Panc1 (cell line): ENCODE data around the gene SPTBN4. TPM values are rescaled to one million over a fixed set of nuclear protein-coding genes. Genes with fewer than 3 reads are reported as not detected.

ENCODE experiments used
- ATAC-seq: fragments of 200-7000 bp; cut with Tn5 transposase; 2 replicates; pipeline ENCODE4 v1.9.1; 2020; ENCODE audit warnings: mild to moderate bottlenecking, moderate library complexity
- BruUV-seq: library from RNA; stranded (reverse); fragments of 400-500 nt; replicated peaks from 2 replicates; lab custom pipeline; 2021; lab: Mats Ljungman, UMichigan
- CTCF ChIA-PET: fragments of 300-600 bp; sonication (Branson Sonifier 250); formaldehyde crosslinking; loops from one replicate; lab custom pipeline; 2022; ENCODE audit warnings: antibody characterized with exemption; lab: Charles Lee
- POLR2A ChIA-PET: fragments of 300-600 bp; sonication (Branson Sonifier 250); formaldehyde crosslinking; loops from one replicate; lab custom pipeline; 2022; ENCODE audit warnings: antibody characterized with exemption; lab: Charles Lee
- DNase-seq: peaks from one replicate; pipeline ENCODE4 v3.0.0-alpha.2; 2010; ENCODE audit warnings: low read depth, low spot score
- H3K27ac ChIP-seq: 2 replicates; pipeline ENCODE4 v1.5.1; 2011; ENCODE audit warnings: mild to moderate bottlenecking, low read length, inconsistent platforms
- H3K27me3 ChIP-seq: fragments of 200-500 bp; sonication (Bioruptor generic); 2 replicates; pipeline ENCODE4 v1.6.0; 2014; ENCODE audit warnings: low read length, inconsistent platforms; ENCODE audit not compliant: control insufficient read depth, insufficient read depth
- H3K36me3 ChIP-seq: fragments of 200-500 bp; sonication (Bioruptor generic); 2 replicates; pipeline ENCODE4 v1.5.1; 2014; ENCODE audit warnings: inconsistent platforms, mild to moderate bottlenecking, low read length, moderate library complexity; ENCODE audit not compliant: control insufficient read depth, insufficient read depth
- H3K4me1 ChIP-seq: 2 replicates; pipeline ENCODE4 v1.5.1; 2011; ENCODE audit warnings: inconsistent platforms, mild to moderate bottlenecking, low read length, moderate library complexity; ENCODE audit not compliant: control insufficient read depth, insufficient read depth
- H3K4me3 ChIP-seq, 2 experiments: 2 replicates each; pipeline ENCODE4 v1.5.1; 2011 to 2012; ENCODE audit warnings: low read depth in 2 of 2, low read length in 2 of 2, mild to moderate bottlenecking in 2 of 2, inconsistent platforms in 1 of 2, moderate library complexity in 1 of 2
- H3K9me3 ChIP-seq: fragments of 200-500 bp; sonication (Bioruptor generic); 2 replicates; pipeline ENCODE4 v1.5.1; 2014; ENCODE audit warnings: low read depth, mild to moderate bottlenecking, inconsistent platforms, low read length, moderate library complexity; ENCODE audit not compliant: control insufficient read depth, insufficient read depth
- POLR2AphosphoS5 ChIP-seq: IDR thresholded peaks from 2 replicates; pipeline ENCODE4 v1.6.1; 2012; ENCODE audit warnings: mild to moderate bottlenecking, low read depth, low read length, moderate library complexity
- REST ChIP-seq, 2 experiments: IDR thresholded peaks; 2 replicates each; pipeline ENCODE4 v1.6.1; 2011 to 2012; ENCODE audit warnings: low read depth in 2 of 2, control low read depth in 1 of 2, low read length in 1 of 2, mild to moderate bottlenecking in 1 of 2, moderate library complexity in 1 of 2; ENCODE audit not compliant: insufficient read depth in 1 of 2
- SIN3A ChIP-seq: IDR thresholded peaks from 2 replicates; pipeline ENCODE4 v1.6.1; 2012; ENCODE audit warnings: low read depth, mild to moderate bottlenecking, low read length, moderate library complexity, borderline replicate concordance; ENCODE audit not compliant: insufficient read depth
- TCF7L2 ChIP-seq: IDR thresholded peaks from 2 replicates; pipeline ENCODE4 v1.6.1; 2011; ENCODE audit warnings: mild to moderate bottlenecking, low read depth, low read length, inconsistent platforms
- in situ Hi-C: cut with HindIII; loops from 2 replicates; pipeline ENCODE4 v1.10.0; 2016; ENCODE audit warnings: low sequenced_read_pairs, low pct_unique_long_range_greater_than_20kb
- intact Hi-C: fragments of 100-400 bp; cut with micrococcal nuclease; formaldehyde crosslinking; loops from one replicate; pipeline ENCODE4 v1.10.0; 2022; ENCODE audit not compliant: unreplicated experiment
- total RNA-seq: library from RNA; stranded (reverse); gene quantifications from one replicate; pipeline ENCODE4 v1.2.1, GENCODE V29; 2021; ENCODE audit not compliant: unreplicated experiment
- TF ChIP-seq, protein P1 (sequence below): fragments of 450-650 bp; IDR thresholded peaks from 2 replicates; pipeline ENCODE4 v1.5.1; 2017; ENCODE audit warnings: mild to moderate bottlenecking

Gene SPTBN4
- total RNA-seq, 1 experiment from 2014 or later, result 1.2 TPM

- Histone ChIP-seq H3K27ac (no peak overlapping the region), H3K9me3 (no peaks in the 10 kb centered on the region), H3K4me1 (no peaks in the 10 kb centered on the region; the same call in 1 of the 2 replicates), H3K36me3 (no peaks in the 10 kb centered on the region), H3K27me3 (no peaks in the 10 kb centered on the region), H3K4me3 (no peak overlapping the region)
- in situ Hi-C loops (no loop called here), intact Hi-C loops (no loop called here)
- CTCF ChIA-PET, result no interaction called here
- DNase-seq (no peak), ATAC-seq (no peak)
- BruUV-seq, result no TSS peak
- TF ChIP-seq REST (IDR thresholded peaks at IDR 0.05; ENCODE audit: insufficient read depth in 1 of 2, low read depth in 2 of 2, low read length in 1 of 2) (no peak), POLR2AphosphoS5 (no peak), TCF7L2 (no peak)
- POLR2A ChIA-PET, result no interaction called here
Measured at GRCh38 chr19:40578442-40578908, 111.7 kb downstream of the SPTBN4 start.

GRCh38 chr19:40580619-40581018 is 113.8 kb downstream of the SPTBN4 start:
- Histone ChIP-seq H3K27me3 (no peaks in the 10 kb centered on the region), H3K36me3 (no peaks in the 10 kb centered on the region), H3K27ac (no peak overlapping the region), H3K4me3 (no peak overlapping the region), H3K9me3 (no peaks in the 10 kb centered on the region), H3K4me1 (no peaks in the 10 kb centered on the region; the same call in 1 of the 2 replicates)
- CTCF ChIA-PET, result no interaction called here
- in situ Hi-C loops (no loop called here), intact Hi-C loops (no loop called here)
- DNase-seq (no peak), ATAC-seq (no peak)
- POLR2A ChIA-PET, result no interaction called here
- BruUV-seq, result no TSS peak
- TF ChIP-seq POLR2AphosphoS5, result no peak
- no peak for TF ChIP-seq REST (IDR thresholded peaks at IDR 0.05; ENCODE audit: insufficient read depth in 1 of 2, low read depth in 2 of 2, low read length in 1 of 2)
- TF ChIP-seq SIN3A, result no peak
- TF ChIP-seq, protein P1, sequence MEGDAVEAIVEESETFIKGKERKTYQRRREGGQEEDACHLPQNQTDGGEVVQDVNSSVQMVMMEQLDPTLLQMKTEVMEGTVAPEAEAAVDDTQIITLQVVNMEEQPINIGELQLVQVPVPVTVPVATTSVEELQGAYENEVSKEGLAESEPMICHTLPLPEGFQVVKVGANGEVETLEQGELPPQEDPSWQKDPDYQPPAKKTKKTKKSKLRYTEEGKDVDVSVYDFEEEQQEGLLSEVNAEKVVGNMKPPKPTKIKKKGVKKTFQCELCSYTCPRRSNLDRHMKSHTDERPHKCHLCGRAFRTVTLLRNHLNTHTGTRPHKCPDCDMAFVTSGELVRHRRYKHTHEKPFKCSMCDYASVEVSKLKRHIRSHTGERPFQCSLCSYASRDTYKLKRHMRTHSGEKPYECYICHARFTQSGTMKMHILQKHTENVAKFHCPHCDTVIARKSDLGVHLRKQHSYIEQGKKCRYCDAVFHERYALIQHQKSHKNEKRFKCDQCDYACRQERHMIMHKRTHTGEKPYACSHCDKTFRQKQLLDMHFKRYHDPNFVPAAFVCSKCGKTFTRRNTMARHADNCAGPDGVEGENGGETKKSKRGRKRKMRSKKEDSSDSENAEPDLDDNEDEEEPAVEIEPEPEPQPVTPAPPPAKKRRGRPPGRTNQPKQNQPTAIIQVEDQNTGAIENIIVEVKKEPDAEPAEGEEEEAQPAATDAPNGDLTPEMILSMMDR, result no peak
- TF ChIP-seq TCF7L2, result no peak
